H1 (cell line): ENCODE data around the gene SH3RF3. TPM values are rescaled to one million over a fixed set of nuclear protein-coding genes. Genes with fewer than 3 reads are reported as not detected.

ENCODE experiments used
- GTF2F1 ChIP-seq: IDR thresholded peaks from 2 replicates; pipeline ENCODE4 v1.6.1; 2012; ENCODE audit warnings: low read depth, low read length, improper control_type of control experiment, borderline replicate concordance
- KDM1A ChIP-seq: fragments of 200-600, 300-600 bp; sonication (generic); IDR thresholded peaks from 2 replicates; pipeline ENCODE4 v1.7.1; 2016; ENCODE audit warnings: mild to moderate bottlenecking, low read length, borderline replicate concordance
- RBBP5 ChIP-seq: IDR thresholded peaks from 2 replicates; pipeline ENCODE4 v1.7.1; 2012; ENCODE audit warnings: low read depth, mild to moderate bottlenecking, inconsistent platforms, low read length, moderate library complexity, borderline replicate concordance
- polyA plus RNA-seq, 7 experiments: library from polyadenylated mRNA; depleted of rRNA in 3 of 7; stranded (reverse) in 5 of 7; unstranded in 2 of 7; fragments of >200 nt in 5 of 7; fragments of 200-250 nt in 2 of 7; gene quantifications; 1 replicate in 5 of 7; 2 replicates in 1 of 7; 4 replicates in 1 of 7; pipeline versions ENCODE4 v1.2.1 to v1.2.3, GENCODE V29; 2011 to 2013; ENCODE audit warnings: missing spikeins in 2 of 7, mixed read lengths in 2 of 7
- total RNA-seq: library from RNA; stranded (reverse); fragmentation: NEBNext Ultra II Directional; extraction: Animal tissue kit (Norgen Biotek cat#: 25700); gene quantifications from 2 replicates; pipeline ENCODE4 v1.2.1, GENCODE V29; 2021

Gene SH3RF3
- total and polyA plus RNA-seq, 2 of the 8 experiments (the other 6 are each of a cell fraction or from before 2014, with no cell fraction given) = 0.11 to 0.65 TPM

DNA sequence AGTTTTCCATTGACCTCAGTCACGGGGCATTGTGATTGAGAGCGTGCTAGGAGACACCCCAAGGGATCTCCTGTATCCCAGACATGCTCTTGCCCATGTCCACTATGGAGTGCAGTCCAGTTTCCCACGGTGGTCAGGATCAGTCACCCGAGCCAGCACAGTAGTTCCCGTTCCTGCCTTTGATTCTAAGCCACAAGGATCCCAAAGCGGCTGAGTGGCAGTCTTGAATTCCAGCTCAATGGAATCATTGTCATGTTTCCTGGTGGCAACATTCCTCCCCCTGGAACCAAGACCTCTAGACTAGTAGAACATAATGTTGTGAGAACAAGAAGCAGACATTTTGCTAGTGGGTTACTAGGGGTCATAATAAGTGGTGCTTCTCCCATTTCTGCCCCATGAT is 330.5 kb downstream of the SH3RF3 start (continued):
- no peak for TF ChIP-seq KDM1A
- TF ChIP-seq RBBP5 = no peak
- no peak for TF ChIP-seq GTF2F1
